SHP77 treated with DMSO at 0.1 percent for 48 hours (cell line): ENCODE data around the gene RBM38.

ENCODE experiments used
- DNase-seq: peaks from one replicate; lab custom pipeline; 2025; lab: John Stamatoyannopoulos, UW

RBM38 gene

DNA sequence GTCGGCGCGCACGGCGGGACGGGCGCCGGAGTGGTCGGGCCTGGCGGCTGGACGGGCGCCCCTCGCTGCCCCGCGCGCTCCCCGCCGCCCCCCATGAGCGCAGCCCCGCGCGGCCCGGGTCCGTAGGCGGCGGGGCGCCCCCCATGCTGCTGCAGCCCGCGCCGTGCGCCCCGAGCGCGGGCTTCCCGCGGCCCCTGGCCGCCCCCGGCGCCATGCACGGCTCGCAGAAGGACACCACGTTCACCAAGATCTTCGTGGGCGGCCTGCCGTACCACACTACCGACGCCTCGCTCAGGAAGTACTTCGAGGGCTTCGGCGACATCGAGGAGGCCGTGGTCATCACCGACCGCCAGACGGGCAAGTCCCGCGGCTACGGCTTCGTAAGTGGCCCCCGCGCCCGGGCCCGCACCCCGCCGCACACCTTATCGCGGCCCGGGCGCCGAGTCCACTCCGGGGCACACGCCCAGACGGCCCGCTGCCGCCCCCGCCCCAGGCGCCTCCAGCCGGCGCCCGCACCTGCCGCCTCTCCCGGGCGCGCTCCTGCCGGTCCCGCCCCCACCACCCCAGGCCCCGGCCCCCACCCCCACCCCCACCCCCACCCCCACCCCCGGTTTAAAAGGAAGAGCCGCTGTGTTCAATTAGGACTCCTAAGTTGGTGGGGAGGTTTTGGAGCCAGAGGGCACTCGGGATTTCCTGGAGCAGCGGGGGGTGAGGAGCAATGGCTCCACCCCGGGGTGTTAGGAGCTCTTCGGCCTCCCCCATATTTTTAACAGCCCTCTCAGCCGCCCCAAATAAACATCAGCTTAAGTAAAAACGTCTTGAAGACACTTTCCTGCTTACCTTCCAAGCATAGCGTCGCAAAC is 474 bp downstream of the RBM38 start:
- no peak for DNase-seq

DNA sequence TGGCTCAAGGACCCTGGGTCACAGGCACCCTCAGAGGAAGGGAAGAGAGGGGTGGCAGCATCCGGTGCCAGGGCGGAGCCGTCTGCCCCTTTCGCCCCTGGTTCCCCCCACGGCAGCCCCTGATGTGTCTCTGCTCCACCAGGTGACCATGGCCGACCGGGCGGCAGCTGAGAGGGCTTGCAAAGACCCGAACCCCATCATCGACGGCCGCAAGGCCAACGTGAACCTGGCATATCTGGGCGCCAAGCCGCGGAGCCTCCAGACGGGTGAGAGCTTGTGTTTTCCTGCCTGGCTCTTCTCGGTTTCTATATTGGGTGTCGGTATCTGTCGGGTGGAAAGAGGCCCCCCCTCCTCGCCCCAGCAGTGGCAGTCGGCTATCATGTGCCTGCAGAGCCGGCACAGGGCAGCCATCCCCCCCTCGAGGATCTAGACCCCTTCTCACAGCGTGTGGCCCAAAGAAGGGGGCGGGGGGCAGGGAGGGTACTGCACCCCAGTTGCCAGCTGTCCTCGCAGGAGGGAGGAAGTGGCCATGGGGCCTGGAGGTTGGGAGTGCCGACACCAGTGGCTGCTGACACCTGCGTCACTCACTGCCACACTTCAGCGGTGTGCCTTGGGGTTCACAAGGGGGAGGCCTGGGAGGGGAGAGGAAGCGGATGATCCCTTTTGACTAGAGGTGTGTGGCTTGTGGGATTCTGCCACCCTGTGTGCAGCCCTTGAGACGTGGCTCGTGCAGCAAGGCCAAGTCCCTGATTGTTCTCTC is 1.5 kb downstream of the RBM38 start:
- no peak for DNase-seq

DNA sequence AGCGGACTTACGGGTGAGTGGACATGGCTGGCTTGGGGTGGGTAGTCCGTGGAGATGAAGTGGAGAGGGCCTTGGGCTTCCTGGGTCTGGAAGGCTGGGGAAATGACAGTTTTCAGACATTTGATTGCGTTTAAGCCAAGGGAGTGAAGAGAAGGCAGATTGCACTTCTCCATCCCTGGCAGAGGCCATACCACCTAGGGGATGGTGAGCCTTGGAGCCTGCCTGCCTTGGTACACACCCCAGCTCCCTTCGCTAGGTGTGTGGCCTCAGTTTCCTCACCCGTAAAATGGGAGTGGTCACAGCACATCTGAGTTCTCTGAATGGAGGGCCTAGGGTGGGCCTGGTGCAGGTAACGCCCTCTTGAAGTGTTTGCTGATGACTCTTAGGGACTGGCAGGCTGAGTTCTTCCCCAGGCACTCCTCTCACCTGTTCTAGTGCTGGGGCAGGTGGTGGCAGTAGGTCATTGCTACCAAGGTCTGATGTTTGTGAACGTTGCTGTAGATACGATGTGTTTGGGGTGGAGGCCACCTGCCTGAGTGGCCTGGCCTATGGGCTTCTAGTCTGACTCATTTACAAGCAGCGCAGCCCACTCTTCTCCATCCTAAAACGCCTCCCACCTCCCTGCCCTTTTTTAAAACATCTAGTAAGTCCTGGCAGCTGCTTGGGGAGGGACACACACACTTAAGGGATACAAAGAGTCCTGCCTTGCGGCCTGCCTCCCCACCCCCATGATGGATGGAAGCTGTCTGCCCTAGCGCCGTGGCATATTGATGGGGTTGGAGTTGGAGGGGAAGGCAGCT is 2.3 kb downstream of the RBM38 start:
- no peak for DNase-seq

DNA sequence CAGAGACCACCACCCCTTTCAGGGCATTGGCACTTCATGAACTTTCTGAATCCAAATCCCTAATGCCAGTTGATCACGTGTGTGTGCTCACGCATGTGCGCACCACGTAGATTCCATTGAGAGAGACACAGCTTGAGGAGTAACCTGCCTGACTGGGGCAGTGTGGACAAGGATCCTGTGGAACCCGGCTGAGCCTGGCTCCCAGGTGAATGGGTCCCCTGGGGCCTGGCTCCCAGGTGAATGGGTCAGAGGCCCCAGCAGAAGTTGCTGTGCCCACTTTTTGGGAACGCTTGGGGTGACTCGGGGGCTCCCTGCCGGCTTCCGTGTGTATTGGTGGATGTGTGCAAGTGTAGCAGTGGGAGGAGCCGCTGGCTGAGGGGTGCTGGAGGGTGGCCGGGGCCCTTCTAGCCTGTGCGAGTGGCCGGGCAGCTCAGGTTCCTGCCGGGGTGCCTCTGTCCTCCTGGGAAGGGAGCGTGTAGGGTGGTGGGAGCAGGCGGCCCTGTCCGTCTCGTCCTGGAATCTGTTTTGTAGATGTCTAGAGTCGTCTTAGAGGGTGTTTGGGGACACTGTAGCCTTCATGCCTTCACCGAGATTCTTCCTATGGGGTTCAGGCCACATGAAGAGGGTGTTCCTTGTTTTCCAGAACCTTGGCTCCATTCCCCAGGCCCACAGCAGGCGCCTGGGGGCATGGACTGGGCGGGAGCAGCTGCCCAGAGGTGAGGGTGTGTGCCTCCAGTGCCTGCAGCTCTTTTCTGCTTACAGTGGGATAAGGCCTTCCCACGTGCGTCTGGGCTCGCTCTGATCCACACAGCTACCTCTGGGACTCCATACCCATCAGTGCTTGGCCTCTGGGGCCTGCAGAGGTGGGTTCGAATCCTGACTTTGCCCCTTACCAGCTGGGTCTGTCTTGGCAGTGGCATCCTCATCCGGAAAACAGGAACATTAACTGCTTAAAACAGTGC is 3.2 kb downstream of the RBM38 start:
- DNase-seq, result no peak

DNA sequence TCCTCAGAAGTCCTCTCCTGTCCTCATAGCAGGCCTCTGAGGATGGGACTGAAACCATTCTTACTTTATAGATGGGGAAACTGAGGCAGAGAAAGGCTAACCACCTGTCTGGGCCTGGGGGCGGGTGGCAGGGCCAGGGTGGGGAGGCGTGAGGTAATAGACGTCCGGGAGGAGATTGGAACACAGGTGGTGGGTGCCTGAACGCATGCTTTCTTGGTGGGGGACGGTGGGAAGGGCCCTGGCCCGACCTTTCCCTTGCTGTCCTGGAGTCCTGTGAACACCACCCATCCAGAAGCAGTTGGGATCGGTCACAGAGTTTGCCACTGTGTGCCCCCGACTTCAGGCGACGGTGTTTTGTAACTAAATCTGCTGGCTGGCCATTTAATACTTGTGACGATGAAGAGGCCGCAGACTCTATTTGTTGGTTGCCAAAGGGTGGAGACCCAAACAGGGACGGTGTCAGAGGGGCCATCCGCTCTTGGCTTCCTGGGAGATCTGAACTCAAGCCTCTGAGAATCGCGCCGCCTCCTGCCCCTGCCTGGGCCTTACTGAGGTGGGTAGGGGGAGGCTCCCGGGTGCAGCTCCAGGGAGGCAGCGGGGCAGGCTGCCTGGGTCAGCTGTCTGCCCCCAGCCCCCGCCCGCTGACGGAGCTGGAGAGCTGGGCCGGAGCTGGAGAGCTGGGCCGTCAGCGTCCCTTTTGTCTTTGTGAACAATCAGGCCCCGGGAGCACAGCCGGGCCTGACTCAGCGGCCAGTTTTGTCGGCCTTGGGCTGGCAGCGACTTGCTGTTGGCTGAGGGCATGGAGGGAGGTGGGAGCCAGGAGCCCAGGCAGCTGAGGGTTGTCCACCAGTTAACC is 4.1 kb downstream of the RBM38 start:
- DNase-seq, result no peak

DNA sequence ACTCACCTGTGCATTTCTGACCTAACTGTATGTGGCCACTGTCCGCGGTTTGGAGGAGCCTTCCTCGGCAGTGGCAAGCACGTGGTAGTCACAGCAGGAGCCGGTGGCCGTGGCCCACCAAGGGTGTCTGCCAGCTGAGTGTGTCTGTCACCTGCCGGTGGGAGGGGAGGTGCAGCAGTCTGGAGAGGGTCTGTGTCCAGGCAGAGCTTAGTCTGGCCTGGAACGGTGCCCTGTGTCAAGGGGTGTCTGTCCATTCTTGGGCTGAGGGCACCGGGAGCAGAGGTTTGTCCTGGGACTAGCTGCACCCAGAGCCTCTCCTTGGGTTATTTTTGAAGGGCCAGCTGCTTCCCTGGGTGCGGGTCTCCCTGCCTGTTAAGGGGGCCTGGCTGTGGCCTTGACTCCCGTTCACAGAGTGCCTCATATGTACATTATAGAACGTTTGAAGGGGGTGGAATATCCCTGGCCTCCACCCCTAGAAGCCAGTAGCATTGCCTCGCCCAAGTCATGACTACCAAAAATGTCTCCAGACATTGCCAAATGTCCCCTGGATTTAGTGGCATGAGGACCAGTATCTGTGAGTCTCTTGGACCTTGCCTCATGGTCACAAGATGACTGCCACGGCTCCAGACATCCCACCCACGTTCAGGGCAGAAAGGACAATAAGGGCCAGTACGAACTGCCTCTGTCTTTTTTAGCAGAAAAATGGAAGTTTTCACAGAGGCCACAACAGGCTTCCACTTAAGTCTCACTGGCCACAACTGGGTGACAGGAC is 5.2 kb downstream of the RBM38 start:
- no peak for DNase-seq

DNA sequence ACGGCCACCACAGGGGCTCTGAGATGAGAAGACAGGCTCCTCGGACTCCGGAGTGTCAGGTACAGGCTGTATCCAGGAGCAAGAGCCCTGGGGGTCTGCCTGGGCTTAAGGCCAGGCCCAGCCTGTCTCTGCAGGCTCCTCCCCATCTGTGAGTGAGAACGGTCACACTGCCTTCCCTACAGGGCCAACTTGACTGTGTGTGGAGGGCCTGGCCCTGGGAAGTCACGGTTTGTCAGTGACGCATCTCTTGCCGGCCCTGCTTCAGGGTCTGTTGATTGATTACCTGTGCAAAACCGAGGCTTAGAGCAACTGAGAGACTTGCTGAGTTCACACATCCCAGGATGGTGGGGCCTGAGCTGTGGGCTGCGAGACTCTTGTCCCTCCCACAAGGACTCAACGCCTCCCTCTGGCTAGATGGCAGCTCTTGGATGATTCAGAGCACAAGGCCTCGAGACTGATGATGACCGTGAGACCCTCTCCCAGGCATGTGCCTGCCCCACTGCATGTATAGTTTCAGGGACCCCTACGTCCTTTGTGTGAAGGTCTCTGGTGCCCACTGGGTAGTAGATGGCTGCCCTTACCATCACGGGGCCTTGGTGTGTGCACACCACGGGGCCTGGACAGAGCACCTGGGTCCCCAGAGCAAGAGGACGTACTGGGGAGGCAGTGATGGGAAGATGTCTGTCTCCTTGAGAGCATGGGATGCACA is 5.9 kb downstream of the RBM38 start:
- DNase-seq, result no peak

DNA sequence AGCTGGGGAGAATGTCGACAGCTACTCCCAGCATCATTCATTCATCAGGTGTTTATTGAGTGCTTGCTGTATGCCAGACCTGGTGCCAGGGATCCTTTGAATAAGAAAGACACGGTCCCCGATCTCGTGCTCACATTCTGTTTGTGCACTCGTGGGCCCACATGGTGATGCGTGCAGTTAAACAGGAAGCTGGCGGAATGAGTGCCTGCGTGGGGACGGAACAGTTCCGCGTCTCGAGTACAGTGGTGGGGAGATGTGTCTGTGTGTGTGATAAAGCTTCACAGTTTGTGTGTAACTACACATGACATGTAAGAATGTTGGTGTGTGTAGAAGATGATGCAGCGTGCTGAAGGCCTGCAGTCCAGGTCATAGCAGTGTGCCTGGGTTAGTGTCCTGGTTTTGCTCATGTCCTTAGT is 6.5 kb downstream of the RBM38 start:
- DNase-seq, result no peak

DNA sequence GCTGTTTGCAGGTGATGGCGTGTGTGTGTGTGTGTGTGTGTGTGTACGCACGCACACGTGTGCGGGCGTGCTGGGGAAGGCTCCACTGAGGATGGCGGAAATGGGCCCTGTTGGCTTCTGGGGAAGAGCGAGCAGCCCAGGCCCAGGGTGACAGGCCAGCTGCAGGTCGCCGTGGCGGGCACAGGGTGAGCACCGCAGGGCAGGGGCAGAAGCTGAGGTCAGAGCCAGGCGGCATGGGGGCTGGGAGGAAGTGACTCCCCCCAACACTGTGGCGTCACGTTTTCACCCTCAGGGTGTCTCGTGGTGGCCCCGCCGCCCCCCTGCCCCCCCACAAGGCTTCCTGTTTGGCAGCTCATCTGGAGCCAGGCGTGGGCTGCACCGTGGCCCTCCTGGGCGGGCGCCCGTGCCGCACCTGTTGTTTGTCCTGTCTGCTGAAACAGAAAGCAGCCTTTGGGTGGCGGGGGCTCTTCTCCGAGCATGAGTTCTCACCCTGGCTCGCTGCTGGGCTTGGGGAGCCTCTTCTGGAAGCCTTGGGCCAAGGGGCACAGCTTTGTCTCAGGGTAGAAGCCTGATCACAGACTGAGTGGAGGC is 7.1 kb downstream of the RBM38 start:
- DNase-seq, result no peak

DNA sequence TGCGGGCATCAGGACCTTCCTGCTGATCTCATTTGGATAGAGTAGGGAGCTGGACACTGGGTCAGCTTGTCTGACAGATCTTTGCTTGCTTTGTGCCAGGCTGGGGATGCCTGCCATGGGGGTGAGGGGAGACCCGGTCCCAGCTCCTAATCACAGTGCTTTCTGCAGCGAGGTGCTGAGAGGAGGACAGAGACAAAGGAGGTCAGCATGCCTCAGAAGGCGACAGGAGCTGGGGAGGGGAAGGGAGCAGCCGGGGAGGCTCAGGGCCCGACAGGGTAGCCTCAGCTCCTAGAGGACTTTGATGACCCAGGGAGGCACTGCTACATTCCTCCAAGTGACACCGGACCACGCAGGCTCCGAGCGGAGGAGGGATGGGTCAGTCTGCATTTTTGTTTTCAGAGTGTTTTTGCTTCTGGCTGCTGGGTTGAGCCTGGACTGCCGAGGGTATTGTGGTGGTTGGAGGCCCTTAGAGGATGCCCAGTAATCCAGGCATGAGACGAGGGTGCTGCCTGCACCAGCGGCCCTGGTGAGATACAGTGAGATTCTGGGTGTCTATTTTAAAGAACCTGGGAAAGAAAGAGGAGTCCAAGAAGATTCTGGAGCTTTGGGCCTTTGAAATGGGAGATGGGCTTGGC is 7.8 kb downstream of the RBM38 start:
- DNase-seq, result no peak

DNA sequence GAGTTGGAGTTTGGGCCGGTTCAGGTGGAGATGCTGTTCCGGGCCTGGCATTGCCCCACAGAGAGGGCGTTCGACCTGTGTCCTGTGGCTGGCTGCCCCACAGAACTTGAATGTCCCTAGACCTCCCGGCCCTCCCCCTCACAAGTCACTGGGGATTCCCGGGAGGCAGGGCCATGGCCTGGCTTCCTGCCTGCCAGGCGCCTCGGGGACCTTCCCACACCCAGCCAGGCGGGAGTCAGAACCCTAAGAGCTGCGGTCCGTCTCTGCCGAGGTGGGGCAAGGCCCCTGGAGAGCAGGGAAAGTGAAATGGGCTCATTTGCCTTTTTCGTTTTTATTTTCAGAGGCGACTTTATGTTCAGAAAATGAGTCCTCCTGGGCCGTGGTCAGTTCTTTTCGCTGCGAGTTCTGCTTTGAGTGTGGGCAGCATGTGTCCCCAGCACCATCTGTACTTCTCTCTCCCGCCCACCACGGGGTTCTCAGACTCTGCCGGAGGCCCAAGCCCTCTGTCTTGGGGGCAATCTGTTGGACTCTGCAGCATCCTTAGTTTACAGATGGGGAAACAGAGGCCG is 8.5 kb downstream of the RBM38 start:
- DNase-seq, result no peak

DNA sequence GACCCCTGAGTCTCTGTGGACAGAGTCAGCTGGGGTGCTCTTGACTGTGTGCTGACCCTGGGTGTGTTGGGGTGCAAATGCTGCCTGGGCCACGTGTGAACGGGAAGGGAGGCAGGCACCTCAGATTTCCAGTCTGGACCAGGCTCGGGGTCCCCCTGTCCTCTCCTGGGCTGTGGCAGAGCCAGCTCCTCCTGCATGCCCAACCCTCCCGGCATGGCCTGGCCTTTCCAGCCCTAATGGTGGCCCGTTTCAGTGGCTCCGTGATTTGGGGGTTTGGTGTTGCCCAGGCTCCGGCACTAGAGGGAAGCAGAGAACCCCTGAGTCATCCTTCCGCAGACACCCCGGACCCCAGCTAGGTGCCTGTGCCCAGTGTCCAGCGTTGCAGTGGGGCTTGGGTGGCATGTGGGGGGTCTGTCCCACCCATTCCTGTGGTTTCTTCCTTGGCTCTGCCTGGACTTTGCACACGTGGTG is 9.1 kb downstream of the RBM38 start:
- DNase-seq, result no peak

DNA sequence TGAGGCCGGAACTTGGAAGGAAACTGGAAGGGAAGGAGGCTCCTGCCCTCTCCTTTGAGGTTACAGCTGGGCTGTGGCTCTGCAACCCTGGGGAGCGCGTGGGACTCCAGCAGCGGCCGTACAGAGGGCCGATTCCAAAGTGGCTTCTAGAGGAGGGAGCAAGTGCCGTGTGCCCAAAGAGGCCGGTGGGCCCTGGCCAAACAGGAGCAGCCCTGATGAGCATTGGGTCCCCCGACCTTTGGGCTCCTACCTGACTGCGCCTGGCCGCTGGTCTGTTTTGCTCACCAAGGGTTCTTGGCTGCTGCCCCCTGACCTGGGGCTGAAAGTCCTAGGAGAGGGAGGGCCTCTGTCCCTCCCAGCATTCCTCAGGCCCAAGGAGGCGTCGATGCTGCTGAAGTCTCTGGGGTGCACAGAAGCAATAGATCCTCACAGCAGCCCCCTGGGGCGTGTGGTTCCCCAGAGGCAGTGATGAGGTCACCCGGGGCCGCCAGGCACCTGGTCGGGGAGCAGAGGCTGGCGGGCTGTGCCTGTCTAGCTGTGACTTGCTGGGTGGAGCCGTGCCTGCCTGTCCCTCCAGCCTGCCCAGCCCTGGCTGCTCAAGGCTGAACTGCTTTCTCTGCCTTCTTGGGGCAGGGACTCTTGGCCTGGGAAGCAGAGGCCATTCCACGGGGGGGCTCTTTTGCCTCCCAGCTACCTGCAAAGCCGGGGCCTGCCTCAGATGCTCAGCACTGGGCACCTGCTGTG is 9.8 kb downstream of the RBM38 start:
- no peak for DNase-seq

DNA sequence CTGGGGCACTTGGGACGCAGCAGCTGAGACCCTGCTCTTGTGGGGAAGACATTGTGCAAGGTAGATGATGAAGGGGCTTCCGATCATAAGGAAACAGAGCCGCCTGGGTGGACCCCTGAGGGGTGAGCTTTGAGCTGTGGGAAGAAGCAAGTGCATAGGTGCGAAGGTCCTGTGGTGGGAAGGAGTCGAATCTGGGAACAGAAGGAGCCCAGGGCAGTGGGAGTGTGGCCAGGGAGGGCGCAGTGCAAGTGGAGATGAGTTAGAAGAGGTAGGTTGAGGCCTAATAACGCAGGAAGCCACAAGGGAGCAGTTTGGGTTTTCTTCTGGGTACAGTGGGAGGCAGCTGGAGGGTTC is 10.3 kb downstream of the RBM38 start:
- no peak for DNase-seq

DNA sequence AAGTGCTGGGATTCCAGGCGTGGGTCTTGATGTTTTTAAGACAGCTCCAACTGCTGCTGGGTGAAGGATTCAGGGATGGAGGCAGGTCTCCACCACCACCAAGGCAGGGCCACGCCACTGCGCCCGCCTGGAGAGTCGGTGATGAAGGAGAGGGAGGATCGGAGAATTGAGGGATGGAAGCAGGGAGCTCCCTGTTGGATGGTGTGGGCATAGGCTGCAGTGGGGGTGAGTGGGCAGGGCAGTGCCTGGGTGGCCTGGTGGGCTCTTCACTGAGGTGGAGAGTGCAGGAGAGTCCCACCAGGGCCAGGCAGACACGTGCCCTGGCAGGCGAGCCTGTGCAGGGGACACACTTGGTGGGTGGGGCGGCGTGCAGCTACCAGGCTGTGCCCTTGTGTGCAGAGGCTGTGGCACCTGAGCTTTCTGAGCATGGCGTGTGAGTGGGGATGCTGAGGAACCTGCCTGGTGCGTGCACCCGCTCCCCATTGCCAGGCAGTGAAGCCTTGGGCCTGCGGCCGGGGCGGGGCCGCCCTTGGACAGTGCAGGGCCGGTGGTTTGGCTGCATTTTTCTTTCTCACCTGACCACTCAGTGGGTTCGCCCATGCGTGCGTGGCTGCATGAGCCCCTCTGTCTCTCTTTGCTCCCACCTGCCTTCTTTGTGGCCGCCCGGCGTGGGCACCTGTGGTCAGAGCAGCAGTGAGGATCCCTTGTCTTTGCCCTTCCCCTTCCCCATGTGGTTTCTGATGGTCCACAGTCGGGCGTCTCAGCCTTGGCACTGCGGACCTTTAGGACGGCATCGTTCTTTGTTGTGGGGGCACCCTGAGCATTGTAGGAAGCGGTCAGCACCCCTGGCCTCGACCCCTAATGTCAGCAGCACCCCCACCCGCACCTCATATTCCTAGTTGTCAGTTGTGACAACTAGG is 11.3 kb downstream of the RBM38 start:
- DNase-seq, result no peak

DNA sequence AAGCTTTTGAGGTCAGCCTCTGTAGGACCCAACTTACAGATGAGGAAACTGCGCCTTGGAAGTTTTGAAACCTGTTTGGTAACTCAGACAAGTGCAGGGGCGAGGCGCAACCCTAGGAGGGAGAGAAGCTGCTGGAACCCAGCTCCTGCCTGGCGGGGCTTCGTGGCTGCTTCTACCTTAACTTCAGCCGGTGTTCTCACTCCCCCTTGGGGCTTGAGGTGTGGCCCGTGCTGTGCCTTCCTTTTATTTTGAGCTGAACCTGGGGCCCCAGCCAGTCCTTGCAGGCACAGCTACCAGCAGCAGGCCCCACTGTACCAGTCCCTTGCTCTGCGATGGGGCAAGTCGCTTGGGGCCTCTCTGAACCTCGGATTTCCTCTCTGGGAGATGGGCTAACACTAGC is 12.0 kb downstream of the RBM38 start:
- DNase-seq, result no peak
